Measurements from ENCODE around the gene ADAM19. TPM values are rescaled to one million over a fixed set of nuclear protein-coding genes. Genes with fewer than 3 reads are reported as not detected.

Gene ADAM19
- total RNA-seq, 1 donor from 2014 or later, result 41.2 TPM

- Mint-ChIP-seq H3K9me3 (ENCODE audit: unreplicated experiment) (peaks cover 3% of the 10 kb centered on the region), H3K27ac (ENCODE audit: unreplicated experiment) (no peak overlapping the region), H3K36me3 (ENCODE audit: unreplicated experiment) (no peaks in the 10 kb centered on the region), H3K27me3 (ENCODE audit: unreplicated experiment) (peaks cover 5% of the 10 kb centered on the region), H3K4me3 (ENCODE audit: unreplicated experiment) (no peak overlapping the region), H3K4me1 (ENCODE audit: low read depth, unreplicated experiment) (peaks cover 40% of the 10 kb centered on the region)
- no peak for TF ChIP-seq CTCF (IDR thresholded peaks at IDR 0.05; ENCODE audit: partially characterized antibody, unreplicated experiment)
- no peak for DNase-seq
Observed at GRCh38 chr5:157558681-157559080, 16.9 kb downstream of the ADAM19 start.

GRCh38 chr5:157558041-157558595, 17.5 kb downstream of the ADAM19 start:
- Mint-ChIP-seq H3K4me3 (ENCODE audit: unreplicated experiment) (no peak overlapping the region), H3K27ac (ENCODE audit: unreplicated experiment) (no peak overlapping the region), H3K4me1 (ENCODE audit: low read depth, unreplicated experiment) (peaks cover 40% of the 10 kb centered on the region), H3K27me3 (ENCODE audit: unreplicated experiment) (peaks cover 5% of the 10 kb centered on the region), H3K9me3 (ENCODE audit: unreplicated experiment) (peaks cover 3% of the 10 kb centered on the region), H3K36me3 (ENCODE audit: unreplicated experiment) (no peaks in the 10 kb centered on the region)
- TF ChIP-seq CTCF (IDR thresholded peaks at IDR 0.05; ENCODE audit: partially characterized antibody, unreplicated experiment), result no peak
- DNase-seq, result no peak

- DNase-seq, result no peak
- H3K27ac Mint-ChIP-seq (ENCODE audit: unreplicated experiment), result no peak overlapping the region
- no peak overlapping the region for H3K4me3 Mint-ChIP-seq (ENCODE audit: unreplicated experiment)
- H3K27me3 Mint-ChIP-seq (ENCODE audit: unreplicated experiment), result peaks cover 3% of the 10 kb centered on the region
- no peak for TF ChIP-seq CTCF (IDR thresholded peaks at IDR 0.05; ENCODE audit: partially characterized antibody, unreplicated experiment)
- peaks cover 29% of the 10 kb centered on the region for H3K4me1 Mint-ChIP-seq (ENCODE audit: low read depth, unreplicated experiment)
- H3K9me3 Mint-ChIP-seq (ENCODE audit: unreplicated experiment), result peaks cover 3% of the 10 kb centered on the region
- H3K36me3 Mint-ChIP-seq (ENCODE audit: unreplicated experiment), result peaks cover 3% of the 10 kb centered on the region
Observed at GRCh38 chr5:157556615-157557418, 18.8 kb downstream of the ADAM19 start.

- peaks cover 16% of the 10 kb centered on the region for H3K4me1 Mint-ChIP-seq (ENCODE audit: low read depth, unreplicated experiment)
- no peak for TF ChIP-seq CTCF (IDR thresholded peaks at IDR 0.05; ENCODE audit: partially characterized antibody, unreplicated experiment)
- H3K36me3 Mint-ChIP-seq (ENCODE audit: unreplicated experiment), result peaks cover 11% of the 10 kb centered on the region
- peaks cover 1% of the 10 kb centered on the region for H3K27me3 Mint-ChIP-seq (ENCODE audit: unreplicated experiment)
- DNase-seq, result no peak
- peak overlapping the region; percentile 35 for H3K27ac Mint-ChIP-seq (ENCODE audit: unreplicated experiment)
- H3K4me3 Mint-ChIP-seq (ENCODE audit: unreplicated experiment), result no peak overlapping the region
- H3K9me3 Mint-ChIP-seq (ENCODE audit: unreplicated experiment), result no peaks in the 10 kb centered on the region
Observed at GRCh38 chr5:157555037-157555640, 20.4 kb downstream of the ADAM19 start.

Measured in glutamatergic neuron (in vitro differentiated cells).